ENCODE data around the gene MPI.
"Not testable (repeated sequence)": the region's sequence is repeated elsewhere in the genome, so short reads cannot be mapped to it uniquely, and the experiment has no call there.

The MPI gene

DNA sequence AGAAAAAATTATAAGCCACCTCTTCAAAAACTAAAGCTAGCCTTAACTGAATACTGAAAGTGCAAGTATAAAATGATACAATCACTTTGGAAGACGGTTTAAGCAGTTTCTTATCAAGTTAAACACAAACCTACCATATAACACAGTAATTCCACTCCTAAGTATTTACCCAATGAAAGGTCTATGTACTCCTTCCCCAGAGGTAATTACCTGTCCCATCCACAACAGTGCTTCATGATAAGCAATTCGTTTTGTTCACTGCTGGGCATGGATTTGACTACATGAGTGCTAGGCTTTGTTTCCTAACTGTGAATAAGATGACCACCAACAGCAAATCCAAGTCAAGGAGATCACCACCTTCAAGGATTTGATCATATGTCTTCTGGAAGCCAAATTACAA is 43.7 kb downstream of the MPI start:
- Mint-ChIP-seq H3K4me3 (peak overlapping the region in 1 of 3 experiments; percentile 50), H3K9me3 (no peaks in the 10 kb centered on the region), H3K36me3 (ENCODE audit: low read depth) (peaks cover 20% of the 10 kb centered on the region), H3K27ac (peak overlapping the region in 1 of 3 experiments; percentile 39), H3K4me1 (peaks cover 14% of the 10 kb centered on the region), H3K27me3 (ENCODE audit: low read depth) (no peaks in the 10 kb centered on the region)
- TF ChIP-seq, protein P1, sequence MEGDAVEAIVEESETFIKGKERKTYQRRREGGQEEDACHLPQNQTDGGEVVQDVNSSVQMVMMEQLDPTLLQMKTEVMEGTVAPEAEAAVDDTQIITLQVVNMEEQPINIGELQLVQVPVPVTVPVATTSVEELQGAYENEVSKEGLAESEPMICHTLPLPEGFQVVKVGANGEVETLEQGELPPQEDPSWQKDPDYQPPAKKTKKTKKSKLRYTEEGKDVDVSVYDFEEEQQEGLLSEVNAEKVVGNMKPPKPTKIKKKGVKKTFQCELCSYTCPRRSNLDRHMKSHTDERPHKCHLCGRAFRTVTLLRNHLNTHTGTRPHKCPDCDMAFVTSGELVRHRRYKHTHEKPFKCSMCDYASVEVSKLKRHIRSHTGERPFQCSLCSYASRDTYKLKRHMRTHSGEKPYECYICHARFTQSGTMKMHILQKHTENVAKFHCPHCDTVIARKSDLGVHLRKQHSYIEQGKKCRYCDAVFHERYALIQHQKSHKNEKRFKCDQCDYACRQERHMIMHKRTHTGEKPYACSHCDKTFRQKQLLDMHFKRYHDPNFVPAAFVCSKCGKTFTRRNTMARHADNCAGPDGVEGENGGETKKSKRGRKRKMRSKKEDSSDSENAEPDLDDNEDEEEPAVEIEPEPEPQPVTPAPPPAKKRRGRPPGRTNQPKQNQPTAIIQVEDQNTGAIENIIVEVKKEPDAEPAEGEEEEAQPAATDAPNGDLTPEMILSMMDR (IDR thresholded peaks at IDR 0.05; ENCODE audit: unreplicated experiment in 3 of 3), result no peak

DNA sequence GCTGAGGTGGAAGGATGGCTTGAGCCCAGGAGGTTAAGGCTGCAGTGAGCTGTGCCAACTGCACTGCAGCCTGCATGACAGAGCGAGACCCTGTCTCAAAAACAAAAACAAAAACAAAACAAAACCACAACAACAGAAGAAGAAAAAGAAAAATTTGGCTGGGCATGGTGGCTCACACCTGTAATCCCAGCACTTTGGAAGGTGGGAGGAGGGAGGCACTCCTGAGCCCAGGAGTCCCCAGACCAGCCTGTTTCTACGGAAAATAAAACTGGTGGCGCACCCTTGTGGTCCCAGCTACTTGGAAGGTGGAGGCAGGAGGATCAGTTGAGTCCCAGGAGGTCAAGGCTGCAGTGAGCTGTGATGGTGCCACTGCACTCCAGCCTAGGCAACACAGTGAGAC is 45.4 kb downstream of the MPI start:
- H3K27me3 Mint-ChIP-seq (ENCODE audit: low read depth); H3K36me3 Mint-ChIP-seq (ENCODE audit: low read depth); H3K9me3 Mint-ChIP-seq: not testable (repeated sequence)
- peak overlapping the region; percentile 70 to 83 (median 76) for H3K4me3 Mint-ChIP-seq
- peaks cover 14% of the 10 kb centered on the region for H3K4me1 Mint-ChIP-seq
- H3K27ac Mint-ChIP-seq, result peak overlapping the region in 1 of 3 experiments; percentile 82

DNA sequence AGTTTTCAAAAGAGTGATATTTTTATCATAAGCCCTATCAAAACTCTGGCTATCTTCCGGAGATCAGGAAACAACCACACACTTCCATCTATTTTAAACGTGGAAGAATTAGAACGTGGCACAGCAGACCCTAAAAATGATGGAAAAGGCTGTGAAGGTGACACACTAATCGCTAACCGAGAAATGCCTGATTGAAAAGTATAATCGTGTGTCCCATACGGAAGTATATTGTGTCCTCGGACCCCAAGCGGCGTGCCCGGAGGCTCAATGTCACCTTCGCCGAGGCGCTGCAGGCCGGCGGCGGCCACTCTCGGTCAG is 47.4 kb downstream of the MPI start:
- H3K4me3 Mint-ChIP-seq, result peak overlapping the region; percentile 85 to 99 (median 94)
- no peaks in the 10 kb centered on the region for H3K36me3 Mint-ChIP-seq (ENCODE audit: low read depth)
- TF ChIP-seq, protein P1 (IDR thresholded peaks at IDR 0.05; ENCODE audit: unreplicated experiment in 3 of 3), result no peak
- H3K27ac Mint-ChIP-seq, result peak overlapping the region; percentile 87 to 95 (median 94)
- H3K4me1 Mint-ChIP-seq, result peaks cover 14% of the 10 kb centered on the region
- H3K27me3 Mint-ChIP-seq (ENCODE audit: low read depth), result no peaks in the 10 kb centered on the region
- no peaks in the 10 kb centered on the region for H3K9me3 Mint-ChIP-seq

DNA sequence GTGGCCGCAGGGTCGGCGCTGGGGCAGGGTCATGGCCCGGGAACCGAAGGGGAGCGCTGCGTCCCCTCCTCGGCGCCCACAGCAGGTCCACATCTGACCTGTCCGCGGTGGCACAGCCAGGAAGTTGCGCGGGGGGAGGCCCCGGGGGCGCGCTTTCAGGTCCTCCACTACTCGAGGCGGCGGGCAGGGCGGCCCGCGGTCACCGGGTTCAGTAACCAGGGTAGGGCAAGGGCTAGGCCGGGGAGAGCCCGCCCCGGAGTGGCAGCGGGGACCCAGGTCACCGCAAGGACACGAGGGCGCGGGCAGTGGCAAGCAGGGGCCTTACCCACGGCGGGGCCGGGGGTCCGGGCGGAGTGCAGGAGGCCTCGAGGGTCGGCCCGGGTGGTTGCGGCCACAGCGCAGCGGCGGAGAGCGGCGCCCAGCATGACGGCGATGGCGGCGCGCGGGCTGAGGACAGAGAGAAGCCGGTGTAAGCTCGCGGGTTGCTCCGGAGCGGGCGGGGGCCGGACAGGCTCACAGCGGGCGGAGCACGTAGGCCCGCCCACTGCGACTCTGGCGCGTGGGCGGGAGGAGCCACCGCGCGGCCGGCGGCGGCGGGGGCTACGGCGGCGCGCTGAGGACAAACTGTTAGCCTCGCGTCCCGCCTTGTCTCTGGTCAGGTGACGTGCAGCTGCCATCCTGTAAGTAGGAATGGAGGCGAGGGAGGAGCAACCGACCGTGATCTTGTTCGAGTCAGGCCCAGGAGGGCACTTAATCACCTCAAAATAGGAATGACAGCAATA is 47.9 kb downstream of the MPI start, which contains the start of gene COX5A:
Gene COX5A (minus strand): TSS at position 484 of the 782 bp plus-strand sequence. CDS start 59 bp downstream, at position 425.
- H3K36me3 Mint-ChIP-seq (ENCODE audit: low read depth), result no peaks in the 10 kb centered on the region
- no peaks in the 10 kb centered on the region for H3K9me3 Mint-ChIP-seq
- peaks cover 14% of the 10 kb centered on the region for H3K4me1 Mint-ChIP-seq
- peak within 1 kb of the TSS; percentile 87 to 95 (median 94) for H3K27ac Mint-ChIP-seq
- H3K27me3 Mint-ChIP-seq (ENCODE audit: low read depth), result no peaks in the 10 kb centered on the region
- TF ChIP-seq, protein P1 (IDR thresholded peaks at IDR 0.05; ENCODE audit: unreplicated experiment in 3 of 3), result no peak
- H3K4me3 Mint-ChIP-seq, result peak within 1 kb of the TSS; percentile 85 to 99 (median 94)

DNA sequence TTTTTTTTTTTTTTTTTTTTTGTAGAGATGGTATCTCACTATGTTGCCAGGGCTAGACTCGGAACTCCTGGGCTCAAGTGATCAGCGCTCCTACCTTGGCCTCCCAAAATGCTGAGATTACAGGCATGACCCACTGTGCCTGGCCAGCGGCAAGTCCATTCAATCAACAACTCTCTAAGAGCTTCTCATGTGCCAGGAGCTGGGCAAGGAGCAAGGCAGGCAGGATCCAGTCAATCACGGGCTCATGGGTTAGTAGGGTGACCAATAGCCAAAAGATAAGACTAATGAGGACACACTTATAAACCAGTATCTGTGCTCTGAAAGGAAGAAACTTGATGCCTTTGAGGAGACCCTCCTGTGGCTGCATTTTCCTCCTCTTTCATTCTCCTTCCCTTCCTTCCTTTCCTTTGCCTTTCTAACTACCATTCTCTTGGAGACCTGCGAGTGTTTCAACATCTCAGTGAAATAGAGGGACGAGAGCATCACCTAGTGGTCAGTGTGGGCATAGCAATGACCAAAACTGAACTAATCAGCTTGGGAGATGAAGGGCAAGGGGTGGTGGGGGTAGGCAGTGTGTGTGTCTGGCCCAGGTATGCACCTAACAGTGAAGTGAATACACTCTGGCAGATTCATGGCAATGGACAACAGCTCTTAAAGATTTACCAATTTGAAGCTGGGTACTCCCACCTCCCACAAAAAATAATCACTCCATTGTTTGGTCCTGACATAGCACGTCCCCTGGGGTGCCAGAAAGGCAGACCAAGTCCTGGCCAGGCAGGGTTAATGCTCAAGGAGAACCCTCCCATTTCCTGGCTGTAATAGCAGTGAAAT is 60.5 kb downstream of the MPI start:
- H3K27me3 Mint-ChIP-seq (ENCODE audit: low read depth), result peaks cover 17% of the 10 kb centered on the region
- no peaks in the 10 kb centered on the region for H3K36me3 Mint-ChIP-seq (ENCODE audit: low read depth)
- TF ChIP-seq, protein P1 (IDR thresholded peaks at IDR 0.05; ENCODE audit: unreplicated experiment in 3 of 3), result peak; percentile 96 to 98 (median 97)
- peaks cover 6% of the 10 kb centered on the region for H3K4me1 Mint-ChIP-seq
- peak overlapping the region in 2 of 3 experiments; percentile 3 to 8 for H3K4me3 Mint-ChIP-seq
- no peaks in the 10 kb centered on the region for H3K9me3 Mint-ChIP-seq
- H3K27ac Mint-ChIP-seq, result peak overlapping the region in 1 of 3 experiments; percentile 4

- Mint-ChIP-seq H3K36me3 (ENCODE audit: low read depth) (no peaks in the 10 kb centered on the region), H3K4me3 (no peak overlapping the region), H3K9me3 (no peaks in the 10 kb centered on the region), H3K27me3 (ENCODE audit: low read depth) (peaks cover 24% of the 10 kb centered on the region), H3K4me1 (peaks cover 6% of the 10 kb centered on the region), H3K27ac (no peak overlapping the region)
- TF ChIP-seq, protein P1 (IDR thresholded peaks at IDR 0.05; ENCODE audit: unreplicated experiment in 3 of 3), result no peak
Observed at GRCh38 chr15:74951006-74951405, 61.2 kb downstream of the MPI start.

All from nephron (organoid).